NCI-H2196 (cell line): ENCODE results near the gene GBA2.

Experiments
- DNase-seq: peaks from one replicate; lab custom pipeline; 2025; ENCODE audit not compliant: unreplicated experiment; lab: John Stamatoyannopoulos, UW

The GBA2 gene

GRCh38 chr9:35740243-35740642, 8.8 kb downstream of the GBA2 start:
- DNase-seq, result no peak

- no peak for DNase-seq
These were observed 10.1 kb downstream of the GBA2 start for GRCh38 chr9:35738924-35739323.

- no peak for DNase-seq
These were observed 10.8 kb downstream of the GBA2 start for GRCh38 chr9:35738186-35738585.

GRCh38 chr9:35737143-35737542, 11.9 kb downstream of the GBA2 start:
- no peak for DNase-seq

GRCh38 chr9:35736201-35736633, 12.8 kb downstream of the GBA2 start:
- DNase-seq, result peak; percentile 78

- DNase-seq, result no peak
These were observed 14.9 kb downstream of the GBA2 start for GRCh38 chr9:35734096-35734495.

- DNase-seq, result peak; percentile 42
These were observed 16.1 kb downstream of the GBA2 start for GRCh38 chr9:35732800-35733541.

GRCh38 chr9:35732185-35732799, 16.7 kb downstream of the GBA2 start, which contains the start of the genes CREB3 and TLN1:
TSS of gene CREB3 (plus strand) at chr9:35732666. CDS start at chr9:35732773, 107 bp downstream.
TSS of gene TLN1 (minus strand) at chr9:35732195. CDS start at chr9:35725694, 6,501 bp downstream.
- DNase-seq, result peak; percentile 100

- DNase-seq, result no peak
These were observed 17.4 kb downstream of the GBA2 start for GRCh38 chr9:35731415-35732184.

- DNase-seq, result no peak
These were observed 18.6 kb downstream of the GBA2 start for GRCh38 chr9:35730486-35730854.

GRCh38 chr9:35729700-35730485, 19.1 kb downstream of the GBA2 start:
- DNase-seq, result peak; percentile 26

GRCh38 chr9:35729101-35729500, 19.9 kb downstream of the GBA2 start:
- no peak for DNase-seq

GRCh38 chr9:35728041-35728971, 20.7 kb downstream of the GBA2 start:
- DNase-seq, result no peak

GRCh38 chr9:35727676-35728040, 21.4 kb downstream of the GBA2 start:
- no peak for DNase-seq

GRCh38 chr9:35726931-35727330, 22.1 kb downstream of the GBA2 start:
- peak; percentile 50 for DNase-seq

GRCh38 chr9:35725362-35725761, 23.7 kb downstream of the GBA2 start:
- no peak for DNase-seq

- DNase-seq, result no peak
These were observed 25.1 kb downstream of the GBA2 start for GRCh38 chr9:35723908-35724307.

- no peak for DNase-seq
These were observed 25.6 kb downstream of the GBA2 start for GRCh38 chr9:35723426-35723825.

GRCh38 chr9:35719546-35719945, 29.5 kb downstream of the GBA2 start:
- DNase-seq, result no peak
